Measurements from ENCODE around the gene PPP4R2. TPM values are rescaled to one million over a fixed set of nuclear protein-coding genes. Genes with fewer than 3 reads are reported as not detected.

Gene PPP4R2
- total RNA-seq, 3 donors from 2014 or later, result 34.6 to 71.4 (median 49.2) TPM

- H3K27me3 ChIP-seq, result no peaks in the 10 kb centered on the region
- no peaks in the 10 kb centered on the region for H3K9me3 ChIP-seq
- no peaks in the 10 kb centered on the region for H3K4me1 ChIP-seq
- no peaks in the 10 kb centered on the region for H3K36me3 ChIP-seq
- intact Hi-C loops (cut with DNase I; ENCODE audit: low total_unique reads), result no loop called here
- TF ChIP-seq CTCF (IDR thresholded peaks at IDR 0.05) (no peak), POLR2AphosphoS5 (IDR thresholded peaks at IDR 0.05) (no peak), POLR2A (IDR thresholded peaks at IDR 0.05) (no peak)
- no peak overlapping the region for H3K4me3 ChIP-seq
- no peak overlapping the region for H3K27ac ChIP-seq
- DNase-seq (ENCODE audit: low spot score in 2 of 2), result no peak
Measured at GRCh38 chr3:73080216-73080966, 83.8 kb downstream of the PPP4R2 start.

- no peak for DNase-seq (ENCODE audit: low spot score in 2 of 2)
- no peaks in the 10 kb centered on the region for H3K36me3 ChIP-seq
- TF ChIP-seq CTCF (IDR thresholded peaks at IDR 0.05), result no peak
- TF ChIP-seq POLR2A (IDR thresholded peaks at IDR 0.05), result no peak
- no peak for TF ChIP-seq POLR2AphosphoS5 (IDR thresholded peaks at IDR 0.05)
- no peak overlapping the region for H3K4me3 ChIP-seq
- H3K27ac ChIP-seq, result no peak overlapping the region
- H3K9me3 ChIP-seq, result no peaks in the 10 kb centered on the region
- H3K27me3 ChIP-seq, result no peaks in the 10 kb centered on the region
- no peaks in the 10 kb centered on the region for H3K4me1 ChIP-seq
- intact Hi-C loops (cut with DNase I; ENCODE audit: low total_unique reads), result no loop called here
Measured at GRCh38 chr3:73081140-73081539, 84.5 kb downstream of the PPP4R2 start.

- Histone ChIP-seq H3K27me3 (no peaks in the 10 kb centered on the region), H3K9me3 (no peaks in the 10 kb centered on the region), H3K4me1 (no peaks in the 10 kb centered on the region), H3K36me3 (no peaks in the 10 kb centered on the region), H3K27ac (no peak overlapping the region), H3K4me3 (no peak overlapping the region)
- intact Hi-C loops (cut with DNase I; ENCODE audit: low total_unique reads), result no loop called here
- no peak for DNase-seq (ENCODE audit: low spot score in 2 of 2)
- TF ChIP-seq POLR2AphosphoS5 (IDR thresholded peaks at IDR 0.05), result no peak
- TF ChIP-seq POLR2A (IDR thresholded peaks at IDR 0.05), result no peak
- no peak for TF ChIP-seq CTCF (IDR thresholded peaks at IDR 0.05)
Measured at GRCh38 chr3:73084170-73084569, 87.6 kb downstream of the PPP4R2 start.

- TF ChIP-seq CTCF (IDR thresholded peaks at IDR 0.05), result peak; percentile 36 to 78 (median 69)
- TF ChIP-seq POLR2AphosphoS5 (IDR thresholded peaks at IDR 0.05), result no peak
- Histone ChIP-seq H3K9me3 (no peaks in the 10 kb centered on the region), H3K4me1 (no peaks in the 10 kb centered on the region), H3K36me3 (no peaks in the 10 kb centered on the region), H3K4me3 (no peak overlapping the region), H3K27me3 (no peaks in the 10 kb centered on the region), H3K27ac (no peak overlapping the region)
- intact Hi-C loops (cut with DNase I; ENCODE audit: low total_unique reads), result no loop called here
- no peak for DNase-seq (ENCODE audit: low spot score in 2 of 2)
Measured at GRCh38 chr3:73086071-73086494, 89.5 kb downstream of the PPP4R2 start.

GRCh38 chr3:73094129-73094528 is 97.5 kb downstream of the PPP4R2 start:
- Histone ChIP-seq H3K36me3 (no peaks in the 10 kb centered on the region), H3K4me3 (no peak overlapping the region), H3K27me3 (no peaks in the 10 kb centered on the region), H3K4me1 (no peaks in the 10 kb centered on the region), H3K9me3 (no peaks in the 10 kb centered on the region), H3K27ac (peak overlapping the region in 1 of 2 donors; percentile 3)
- intact Hi-C loops (cut with DNase I; ENCODE audit: low total_unique reads), result no loop called here
- DNase-seq (ENCODE audit: low spot score in 2 of 2), result no peak
- TF ChIP-seq POLR2A (IDR thresholded peaks at IDR 0.05), result no peak
- peak in 1 of 3 donors; percentile 13 for TF ChIP-seq CTCF (IDR thresholded peaks at IDR 0.05)
- no peak for TF ChIP-seq POLR2AphosphoS5 (IDR thresholded peaks at IDR 0.05)

Data from breast epithelium (tissue), 4 donors.